Amniotic stem cell (primary cell): ENCODE measurements around the gene SLC4A9.
A peak's percentile ranks its signal among the peaks of the same experiment; 100 is the strongest.

ENCODE experiments used
- DNase-seq: peaks from one replicate; lab custom pipeline; 2025; lab: John Stamatoyannopoulos, UW

The SLC4A9 gene

DNA sequence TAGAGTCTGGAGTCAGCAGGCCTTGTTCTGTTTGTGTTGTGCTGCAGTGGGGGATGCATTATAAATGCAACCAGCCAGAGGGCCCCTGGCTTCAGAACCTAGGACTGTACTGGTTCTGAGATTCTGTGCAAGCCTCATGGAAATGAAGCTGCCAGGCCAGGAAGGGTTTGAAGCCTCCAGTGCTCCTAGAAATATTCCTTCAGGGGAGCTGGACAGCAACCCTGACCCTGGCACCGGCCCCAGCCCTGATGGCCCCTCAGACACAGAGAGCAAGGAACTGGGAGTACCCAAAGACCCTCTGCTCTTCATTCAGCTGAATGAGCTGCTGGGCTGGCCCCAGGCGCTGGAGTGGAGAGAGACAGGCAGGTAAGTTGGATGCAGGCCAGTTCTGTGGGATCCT, at the start of gene SLC4A9:
TSS of gene SLC4A9 (plus strand) at position 94 of the 400 bp plus-strand sequence. CDS start at position 137, 43 bp downstream.
- DNase-seq: no peak

DNA sequence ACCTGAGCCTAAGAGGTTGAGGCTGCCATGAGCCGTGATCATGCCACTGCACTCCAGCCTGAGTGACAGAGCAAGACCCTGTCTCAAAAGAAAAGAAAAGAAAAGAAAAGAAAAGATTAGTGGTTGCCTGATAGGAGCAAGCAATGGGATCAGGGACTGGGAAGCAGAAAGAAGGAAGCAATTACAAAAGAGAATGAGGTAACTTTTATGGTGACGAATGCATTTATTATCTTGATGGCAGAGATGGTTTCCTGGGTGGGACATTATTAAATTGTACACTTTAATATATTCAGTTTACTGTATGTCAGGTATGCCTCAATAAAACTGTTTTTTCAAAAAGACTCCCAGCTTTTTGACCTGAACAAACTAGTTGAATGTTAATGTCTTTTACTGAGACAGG, 49.6 kb upstream of the SLC4A9 start:
- DNase-seq: no peak

DNA sequence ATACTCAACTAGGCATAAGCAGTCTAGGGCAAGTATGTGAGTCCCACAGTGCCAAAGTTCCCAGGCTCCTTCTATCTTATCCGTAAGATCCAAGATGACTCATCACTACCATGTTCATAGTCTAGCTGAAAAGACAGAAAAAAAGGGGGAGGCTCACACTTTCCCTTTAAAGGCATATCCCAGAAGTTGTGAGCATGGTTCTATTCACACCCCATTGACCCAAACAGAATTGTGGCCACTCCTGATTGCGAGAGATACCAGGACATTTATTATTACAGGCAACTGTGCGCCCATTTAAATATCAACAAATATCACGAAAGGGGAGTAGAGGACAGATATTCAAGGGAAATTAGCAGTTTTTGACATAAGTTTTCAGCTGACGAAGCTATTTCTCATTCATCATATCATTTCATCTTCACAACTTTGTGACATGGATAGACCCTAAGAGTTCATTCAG, 49.0 kb upstream of the SLC4A9 start:
- peak; percentile 56 for DNase-seq

GRCh38 chr5:140312067-140312790, 47.8 kb upstream of the SLC4A9 start:
- no peak for DNase-seq

DNA sequence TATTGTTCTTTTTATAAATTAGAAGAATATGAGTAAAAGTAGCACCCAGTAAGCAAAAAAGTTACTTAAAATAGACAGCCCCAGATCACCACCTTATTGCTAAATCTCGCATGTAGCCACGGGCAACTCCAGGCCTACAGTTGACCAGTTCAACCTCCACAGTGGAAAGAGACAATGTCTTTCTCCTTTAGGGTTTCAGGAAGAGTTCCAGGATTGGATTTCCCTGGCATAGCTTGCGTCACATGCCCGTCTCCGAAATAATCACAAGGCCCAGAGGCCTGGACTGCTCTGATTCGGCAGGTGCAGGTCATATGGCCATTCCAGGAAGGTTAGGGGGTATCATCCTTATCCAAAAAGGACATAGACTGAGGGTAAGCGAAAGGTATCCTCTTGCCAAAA, 47.2 kb upstream of the SLC4A9 start:
- no peak for DNase-seq

GRCh38 chr5:140317859-140318258, 42.1 kb upstream of the SLC4A9 start:
- DNase-seq: peak; percentile 30

DNA sequence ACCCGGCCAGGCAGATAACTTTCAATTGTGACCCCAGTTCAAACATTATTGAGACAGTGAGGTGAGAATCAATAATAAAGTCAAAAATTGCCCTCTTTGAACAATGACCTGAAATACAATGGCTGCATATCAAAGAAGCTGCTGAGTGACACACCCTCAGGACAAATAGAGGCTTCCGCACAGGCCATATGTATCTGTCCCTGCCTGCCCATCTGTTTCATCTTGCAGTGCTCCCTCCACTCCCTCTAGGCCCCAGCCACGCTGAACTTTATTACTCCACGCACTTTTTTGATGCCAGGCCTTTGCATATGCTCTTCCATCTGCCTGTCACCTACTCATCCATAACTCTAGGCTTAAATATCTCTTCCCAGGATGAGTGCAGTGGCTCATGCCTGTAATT, 41.2 kb upstream of the SLC4A9 start:
- no peak for DNase-seq

DNA sequence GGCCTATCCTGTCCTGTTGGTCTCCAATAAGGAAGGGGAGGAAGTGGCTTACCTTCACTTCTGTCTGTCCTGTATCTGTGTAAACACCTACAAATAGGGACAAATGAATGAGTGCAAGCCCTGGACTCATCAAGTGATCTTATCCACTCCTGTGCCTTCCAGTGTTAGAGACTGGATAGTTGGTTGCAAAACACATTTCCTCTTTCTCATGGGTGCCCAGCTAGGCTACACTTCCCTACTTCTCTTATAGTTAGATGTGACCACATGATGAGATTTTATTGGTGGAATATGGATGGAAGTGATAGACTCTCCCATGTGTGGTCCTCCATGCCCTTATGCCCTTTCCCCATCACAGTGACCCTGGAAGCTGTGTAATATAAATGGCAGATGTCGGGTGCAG, 40.2 kb upstream of the SLC4A9 start:
- DNase-seq: no peak

GRCh38 chr5:140321796-140322195, 38.2 kb upstream of the SLC4A9 start:
- no peak for DNase-seq

- peak; percentile 70 for DNase-seq
These were observed 37.0 kb upstream of the SLC4A9 start for GRCh38 chr5:140322751-140323731.

- no peak for DNase-seq
These were observed 35.9 kb upstream of the SLC4A9 start for GRCh38 chr5:140324041-140324600.

DNA sequence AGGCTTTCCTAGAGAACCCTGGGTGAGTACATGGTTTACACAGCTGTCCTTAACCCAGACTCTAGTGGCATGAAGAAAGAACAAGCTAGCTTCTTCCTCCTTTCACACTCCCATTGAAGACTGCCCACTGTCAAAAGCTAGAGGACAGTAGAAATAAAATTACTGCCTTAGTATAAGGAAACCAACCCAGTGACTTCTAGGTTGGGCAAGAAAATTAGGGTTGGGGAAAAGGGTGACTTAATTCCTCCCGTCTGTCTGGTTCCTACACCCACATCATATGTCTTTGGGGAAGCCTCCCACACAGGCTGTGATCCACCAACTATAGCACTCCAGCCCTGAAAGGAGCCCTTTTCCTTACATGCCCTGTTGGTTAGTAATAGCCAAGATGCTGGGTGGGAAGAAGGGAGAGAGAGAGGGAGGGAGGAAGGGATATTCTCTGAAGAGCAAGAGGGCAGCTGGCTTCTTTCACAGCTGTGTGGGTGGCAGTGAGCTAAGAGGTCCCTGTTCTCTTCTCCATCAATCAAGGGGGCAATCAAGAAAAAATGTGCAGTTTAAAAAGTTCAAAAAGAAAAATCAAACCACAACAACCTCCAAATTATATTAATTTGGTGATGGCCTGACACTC, 35.3 kb upstream of the SLC4A9 start:
- DNase-seq: no peak

GRCh38 chr5:140325486-140325885, 34.5 kb upstream of the SLC4A9 start:
- DNase-seq: no peak

- no peak for DNase-seq
These were observed 32.4 kb upstream of the SLC4A9 start for GRCh38 chr5:140327589-140327988.

DNA sequence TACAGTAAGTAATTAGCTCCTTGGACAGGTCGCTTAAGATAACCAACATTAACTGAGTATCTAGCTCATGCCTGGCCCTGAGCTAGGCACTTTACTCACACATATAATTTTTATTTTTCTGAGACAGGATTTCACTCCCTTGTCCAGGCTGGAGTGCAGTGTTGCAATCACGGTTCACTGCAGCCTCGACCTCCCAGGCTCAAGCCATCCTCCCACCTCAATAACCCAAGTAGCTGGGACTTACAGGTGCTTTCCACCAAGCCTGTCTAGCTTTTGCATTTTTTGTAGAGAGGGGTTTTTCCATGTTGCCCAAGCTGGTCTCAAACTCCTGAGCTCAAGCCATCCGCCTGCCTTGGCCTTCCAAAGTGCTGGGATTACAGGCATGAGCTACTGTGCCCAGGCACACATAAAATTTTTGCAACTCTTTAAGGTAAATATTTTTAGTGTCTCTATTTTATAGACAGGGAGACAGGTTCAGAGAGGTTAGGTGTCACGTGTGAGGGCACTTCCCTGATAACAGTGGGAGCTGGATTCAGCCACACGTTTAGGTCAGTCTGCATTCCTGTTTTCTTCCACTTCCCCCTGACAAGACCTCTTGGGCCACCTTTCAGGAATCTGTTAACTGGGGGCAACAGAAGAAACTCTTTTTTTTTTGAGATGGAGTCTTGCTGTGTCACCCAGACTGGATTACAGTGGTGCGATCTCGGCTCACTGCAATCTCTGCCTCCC, 31.8 kb upstream of the SLC4A9 start:
- DNase-seq: no peak

DNA sequence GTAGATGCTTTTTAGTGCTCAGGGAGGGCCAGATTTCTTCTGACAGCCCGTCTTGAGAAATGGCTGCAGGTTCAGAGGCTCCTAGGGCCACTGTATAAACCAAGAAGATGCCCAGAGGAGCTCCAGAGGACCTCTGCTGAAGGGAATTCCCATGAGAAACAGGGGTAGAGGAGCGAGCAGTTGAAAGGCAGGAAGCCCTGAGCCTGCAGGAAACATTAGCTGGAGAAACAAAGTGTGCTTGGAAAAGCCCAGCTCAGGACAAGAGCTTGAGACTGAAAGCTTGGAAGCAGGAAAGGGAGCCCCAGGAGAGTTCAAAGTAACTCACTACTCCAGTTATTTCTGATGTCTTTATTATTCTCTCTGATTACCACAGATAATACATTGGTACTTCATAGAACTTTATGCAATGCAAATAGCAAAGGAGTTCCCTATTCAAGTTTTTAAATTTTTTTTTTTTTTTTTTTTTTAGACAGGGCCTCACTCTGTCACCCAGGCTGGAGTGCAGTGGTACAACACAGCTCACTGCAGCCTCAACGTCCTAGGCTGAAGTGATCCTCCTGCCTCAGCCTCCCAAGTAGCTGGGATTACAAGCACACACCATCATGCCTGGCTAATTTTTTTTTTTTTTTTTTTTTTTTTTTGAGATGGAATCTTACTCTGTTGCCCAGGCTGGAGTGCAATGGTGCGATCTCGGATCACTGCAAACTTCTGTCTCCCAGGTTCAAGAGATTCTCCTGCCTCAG, 30.1 kb upstream of the SLC4A9 start:
- no peak for DNase-seq

- DNase-seq: no peak
These were observed 28.4 kb upstream of the SLC4A9 start for GRCh38 chr5:140331638-140332037.

DNA sequence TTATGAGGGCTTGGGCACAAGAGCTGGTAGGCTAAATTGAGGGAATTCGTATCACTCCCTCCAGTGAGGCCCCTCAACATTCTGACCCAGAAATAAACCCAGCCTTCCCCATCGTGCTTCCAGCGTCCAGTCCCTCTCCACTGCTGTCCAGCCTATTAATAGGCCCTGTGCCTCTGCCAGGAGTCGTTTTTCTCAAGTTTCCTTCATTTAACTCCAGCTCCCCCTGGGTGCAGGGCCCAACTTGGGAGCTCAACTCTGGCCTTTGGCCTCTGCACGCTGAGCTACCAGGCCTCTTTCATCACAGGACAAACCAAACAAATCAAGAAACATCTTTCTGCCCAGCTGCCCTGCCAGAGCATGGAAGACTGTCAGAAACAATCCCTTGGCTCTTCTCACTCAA, 23.6 kb upstream of the SLC4A9 start:
- DNase-seq: no peak

GRCh38 chr5:140337880-140338279, 22.1 kb upstream of the SLC4A9 start:
- DNase-seq: no peak

DNA sequence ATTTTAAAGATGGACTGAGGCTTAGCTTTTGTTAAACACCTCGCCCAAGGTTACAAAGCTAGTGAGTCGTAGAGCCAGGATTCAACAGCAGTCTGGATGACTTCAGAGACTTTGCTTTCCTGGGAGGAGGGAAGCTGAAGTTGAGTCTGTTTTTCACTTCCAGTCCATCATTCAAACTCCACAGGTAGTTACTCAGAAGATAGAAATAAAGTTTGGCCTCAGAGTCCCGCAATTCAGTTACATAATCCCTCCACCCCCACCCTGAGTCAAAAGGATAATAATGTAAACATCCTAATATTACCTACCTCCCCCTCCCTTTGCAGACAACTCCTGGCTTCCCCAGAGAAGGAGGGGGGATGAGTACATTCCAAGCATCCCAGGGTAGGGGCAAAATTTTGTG, 21.7 kb upstream of the SLC4A9 start:
- no peak for DNase-seq

GRCh38 chr5:140338908-140339307, 21.1 kb upstream of the SLC4A9 start:
- DNase-seq: no peak
